HepG2 (cell line): ENCODE data around the gene ARL4C. TPM values are rescaled to one million over a fixed set of nuclear protein-coding genes. Genes with fewer than 3 reads are reported as not detected.

Experiments used
- ATAC-seq: fragments of 200-7000 bp; cut with Tn5 transposase; 3 replicates; pipeline ENCODE4 v1.9.1; 2020; ENCODE audit warnings: mild to moderate bottlenecking, moderate library complexity
- BruUV-seq: library from RNA; stranded (reverse); fragments of 400-500 nt; replicated peaks from 2 replicates; lab custom pipeline; 2021; lab: Mats Ljungman, UMichigan
- CTCF ChIA-PET: fragments of 300-600 bp; formaldehyde crosslinking; extraction: SDS; loops from one replicate; lab custom pipeline; 2021; ENCODE audit warnings: low total read pairs, inconsistent platforms, low intra/inter-chr PET ratio; lab: Yijun Ruan, JAX
- POLR2A ChIA-PET: fragments of 350-600 bp; sonication (Branson Sonifier 250); formaldehyde crosslinking; loops from one replicate; lab custom pipeline; 2020; ENCODE audit warnings: antibody characterized with exemption, inconsistent platforms; lab: Yijun Ruan, JAX
- DNase-seq: peaks from one replicate; pipeline ENCODE4 v3.0.0-alpha.2; 2015; ENCODE audit warnings: low spot score
- FAIRE-seq: peaks from 3 replicates; lab custom pipeline; 2011; peaks lifted over from hg19 to GRCh38; lab: Jason Lieb, UNC
- H2AFZ ChIP-seq: one replicate; pipeline ENCODE4 v1.6.1; 2011; ENCODE audit warnings: low read length, inconsistent platforms
- H3K27ac ChIP-seq: fragments of 300-600 bp; 3 replicates; pipeline ENCODE4 v1.8.0; 2011; ENCODE audit warnings: mixed run types, mild to moderate bottlenecking, mixed read lengths, low read length, inconsistent platforms; ENCODE audit not compliant: insufficient read depth; ENCODE audit errors: extremely low read length
- H3K27me3 ChIP-seq, 2 experiments: fragments of 200-600 bp in 1 of 2; 2 replicates in 1 of 2; 3 replicates in 1 of 2; pipeline versions ENCODE4 v1.6.0 to v1.8.0; 2011; ENCODE audit warnings: low read length in 2 of 2, mild to moderate bottlenecking in 2 of 2, moderate library complexity in 2 of 2, inconsistent platforms in 1 of 2; ENCODE audit not compliant: insufficient read depth in 2 of 2, control insufficient read depth in 1 of 2
- H3K36me3 ChIP-seq, 2 experiments: fragments of 200-600 bp in 1 of 2; replicated peaks in 1 of 2; 2 replicates in 1 of 2; 3 replicates in 1 of 2; pipeline versions ENCODE4 v1.5.1 to v1.8.0; 2011; ENCODE audit warnings: low read length in 2 of 2, inconsistent platforms in 1 of 2; ENCODE audit not compliant: insufficient read depth in 2 of 2, control insufficient read depth in 1 of 2
- H3K4me1 ChIP-seq: 2 replicates; pipeline ENCODE4 v1.5.1; 2012; ENCODE audit warnings: low read length, inconsistent platforms; ENCODE audit not compliant: insufficient read depth
- H3K4me2 ChIP-seq: 2 replicates; pipeline ENCODE4 v1.6.0; 2011; ENCODE audit warnings: low read depth, low read length, inconsistent platforms
- H3K4me3 ChIP-seq, 3 experiments: fragments of 200-600 bp in 1 of 3; sonication (generic), shearing (Covaris generic) in 1 of 3; replicated peaks in 1 of 3; 2 replicates each; pipeline ENCODE4 v1.5.1; 2011 to 2016; ENCODE audit warnings: low read length in 3 of 3, inconsistent platforms in 2 of 3, low read depth in 2 of 3, mild to moderate bottlenecking in 2 of 3, control low read depth in 1 of 3, mixed read lengths in 1 of 3; ENCODE audit not compliant: insufficient read depth in 1 of 3
- H3K79me2 ChIP-seq: one replicate; pipeline ENCODE4 v1.6.1; 2011; ENCODE audit warnings: low read length, inconsistent platforms; ENCODE audit not compliant: insufficient read depth
- H3K9ac ChIP-seq: 2 replicates; pipeline ENCODE4 v1.6.0; 2011; ENCODE audit warnings: mild to moderate bottlenecking, low read depth, low read length, inconsistent platforms; ENCODE audit not compliant: insufficient read depth
- H3K9me3 ChIP-seq: 2 replicates; pipeline ENCODE4 v1.5.1; 2012; ENCODE audit warnings: mild to moderate bottlenecking, low read length
- H4K20me1 ChIP-seq: 2 replicates; pipeline ENCODE4 v1.6.0; 2011; ENCODE audit warnings: inconsistent platforms, mild to moderate bottlenecking, low read length, moderate library complexity; ENCODE audit not compliant: insufficient read depth
- CTCF ChIP-seq: sonication (generic); formaldehyde crosslinking; IDR thresholded peaks from 2 replicates; pipeline ENCODE4 v1.5.0; 2020; ENCODE audit warnings: mild to moderate bottlenecking, missing genetic modification reagents, moderate library complexity
- SMYD3 ChIP-seq: sonication (generic); formaldehyde crosslinking; IDR thresholded peaks from 2 replicates; pipeline ENCODE4 v1.8.1; 2023; ENCODE audit warnings: mild to moderate bottlenecking, missing genetic modification reagents
- TARDBP ChIP-seq: sonication (generic); formaldehyde crosslinking; IDR thresholded peaks from 2 replicates; pipeline ENCODE4 v1.8.0; 2022; ENCODE audit warnings: mild to moderate bottlenecking, missing genetic modification reagents
- TOPORS ChIP-seq: sonication (generic); formaldehyde crosslinking; IDR thresholded peaks from 2 replicates; pipeline ENCODE4 v1.8.0; 2023; ENCODE audit warnings: mild to moderate bottlenecking, missing genetic modification reagents
- ZNF609 ChIP-seq: sonication (generic); formaldehyde crosslinking; IDR thresholded peaks from 2 replicates; pipeline ENCODE4 v1.4.0; 2020; ENCODE audit warnings: mild to moderate bottlenecking, missing genetic modification reagents, borderline replicate concordance
- ZSCAN30 ChIP-seq: sonication (generic); formaldehyde crosslinking; IDR thresholded peaks from 2 replicates; pipeline ENCODE4 v1.5.0; 2020; ENCODE audit warnings: mild to moderate bottlenecking, missing genetic modification reagents
- in situ Hi-C: cut with HindIII; loops from 2 replicates; pipeline ENCODE4 v1.10.0; 2017; ENCODE audit warnings: low pct_unique_long_range_greater_than_20kb; ENCODE audit not compliant: extremely low pct_ligation_motif_present
- intact Hi-C: fragments of 100-400 bp; cut with micrococcal nuclease; formaldehyde crosslinking; loops from one replicate; pipeline ENCODE4 v1.10.0; 2022; ENCODE audit not compliant: unreplicated experiment
- polyA plus RNA-seq, 8 experiments: library from polyadenylated mRNA; depleted of rRNA in 3 of 8; stranded (reverse) in 7 of 8; unstranded in 1 of 8; fragments of >200 nt; fragmentation: Illumina TruSeq in 4 of 8; extraction: Trizol in 4 of 8; gene quantifications; 2 replicates each; pipeline versions ENCODE4 v1.2.1 to v1.2.3, GENCODE V29; 2011 to 2016; ENCODE audit warnings: low read depth in 4 of 8, missing spikeins in 1 of 8, mixed read lengths in 1 of 8; ENCODE audit not compliant: insufficient read depth in 1 of 8
- total RNA-seq, 5 experiments: library from RNA; depleted of rRNA; stranded (reverse); fragments of >200 nt; fragmentation: Illumina TruSeq; extraction: Trizol; gene quantifications; 2 replicates each; pipeline ENCODE4 v1.2.3, GENCODE V29; 2016; ENCODE audit warnings: low read depth in 1 of 5

The ARL4C gene
- total and polyA plus RNA-seq, 2 of the 13 experiments (the other 11 are each of a cell fraction or from before 2014, with no cell fraction given): 0.07 to 0.15 TPM

GRCh38 chr2:234472155-234472554, 24.7 kb downstream of the ARL4C start:
- intact Hi-C loops: no loop called here
- no TSS peak for BruUV-seq
- POLR2A ChIA-PET: no interaction called here

More at GRCh38 chr2:234472155-234472554, 24.7 kb downstream of the ARL4C start:
- no peak for FAIRE-seq
- H4K20me1 ChIP-seq: no peaks in the 10 kb centered on the region
- no peaks in the 10 kb centered on the region for H3K9me3 ChIP-seq
- no peak for DNase-seq
- CTCF ChIA-PET: no interaction called here
- no peaks in the 10 kb centered on the region for H3K36me3 ChIP-seq
- H3K4me1 ChIP-seq: no peaks in the 10 kb centered on the region
- no peak overlapping the region for H3K27ac ChIP-seq
- ATAC-seq: no peak
- 0 out of 5 replicates have a peak, but pooled peaks cover 0 to 10% of the 10 kb centered on the region in 2 experiments for H3K27me3 ChIP-seq
- no peaks in the 10 kb centered on the region for H3K79me2 ChIP-seq
- in situ Hi-C loops: no loop called here
- H3K4me3 ChIP-seq: no peak overlapping the region
- TF ChIP-seq ZSCAN30 (no peak), TOPORS (CRISPR knock-in tag) (no peak), CTCF (CRISPR knock-in tag) (no peak), TARDBP (no peak), ZNF609 (no peak), SMYD3 (CRISPR knock-in tag) (no peak)
- H3K9ac ChIP-seq: no peak overlapping the region
- no peak overlapping the region for H3K4me2 ChIP-seq
- H2AFZ ChIP-seq: no peak overlapping the region
